ENCODE data around the gene CYTH3.

DNA sequence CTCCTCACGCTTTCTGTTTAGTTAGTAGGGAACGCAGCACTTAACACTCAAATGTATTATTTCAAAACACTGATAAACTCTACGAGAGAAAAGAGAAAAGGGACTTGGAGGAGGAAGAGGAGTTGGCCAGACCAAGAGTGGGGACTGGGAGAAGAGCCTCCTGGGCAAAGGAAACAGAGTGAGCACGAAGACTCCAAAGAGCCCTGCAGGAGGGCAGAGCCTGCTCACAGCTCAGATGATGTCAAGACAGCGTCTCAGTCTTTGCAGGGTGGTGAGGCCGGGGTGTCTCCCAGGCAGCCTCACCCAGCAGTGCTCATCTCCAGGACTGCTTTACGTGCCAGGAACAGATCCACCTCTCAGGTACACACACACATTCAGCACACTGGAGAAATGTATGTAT, 41.2 kb downstream of the CYTH3 start:
- TF ChIP-seq, protein P1, sequence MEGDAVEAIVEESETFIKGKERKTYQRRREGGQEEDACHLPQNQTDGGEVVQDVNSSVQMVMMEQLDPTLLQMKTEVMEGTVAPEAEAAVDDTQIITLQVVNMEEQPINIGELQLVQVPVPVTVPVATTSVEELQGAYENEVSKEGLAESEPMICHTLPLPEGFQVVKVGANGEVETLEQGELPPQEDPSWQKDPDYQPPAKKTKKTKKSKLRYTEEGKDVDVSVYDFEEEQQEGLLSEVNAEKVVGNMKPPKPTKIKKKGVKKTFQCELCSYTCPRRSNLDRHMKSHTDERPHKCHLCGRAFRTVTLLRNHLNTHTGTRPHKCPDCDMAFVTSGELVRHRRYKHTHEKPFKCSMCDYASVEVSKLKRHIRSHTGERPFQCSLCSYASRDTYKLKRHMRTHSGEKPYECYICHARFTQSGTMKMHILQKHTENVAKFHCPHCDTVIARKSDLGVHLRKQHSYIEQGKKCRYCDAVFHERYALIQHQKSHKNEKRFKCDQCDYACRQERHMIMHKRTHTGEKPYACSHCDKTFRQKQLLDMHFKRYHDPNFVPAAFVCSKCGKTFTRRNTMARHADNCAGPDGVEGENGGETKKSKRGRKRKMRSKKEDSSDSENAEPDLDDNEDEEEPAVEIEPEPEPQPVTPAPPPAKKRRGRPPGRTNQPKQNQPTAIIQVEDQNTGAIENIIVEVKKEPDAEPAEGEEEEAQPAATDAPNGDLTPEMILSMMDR (IDR thresholded peaks at IDR 0.05 in 2 of 3, conservative IDR thresholded peaks at IDR 0.05 in 1 of 3; ENCODE audit: borderline replicate concordance in 1 of 3, insufficient read depth in 1 of 3, low read depth in 2 of 3, low read length in 2 of 3) = no peak
- TF ChIP-seq EZH2 (IDR thresholded peaks at IDR 0.05) = no peak
- no peak for TF ChIP-seq POLR2A (IDR thresholded peaks at IDR 0.05; ENCODE audit: borderline replicate concordance, extremely low read depth, insufficient read depth, insufficient read length)
- TF ChIP-seq, protein P2, sequence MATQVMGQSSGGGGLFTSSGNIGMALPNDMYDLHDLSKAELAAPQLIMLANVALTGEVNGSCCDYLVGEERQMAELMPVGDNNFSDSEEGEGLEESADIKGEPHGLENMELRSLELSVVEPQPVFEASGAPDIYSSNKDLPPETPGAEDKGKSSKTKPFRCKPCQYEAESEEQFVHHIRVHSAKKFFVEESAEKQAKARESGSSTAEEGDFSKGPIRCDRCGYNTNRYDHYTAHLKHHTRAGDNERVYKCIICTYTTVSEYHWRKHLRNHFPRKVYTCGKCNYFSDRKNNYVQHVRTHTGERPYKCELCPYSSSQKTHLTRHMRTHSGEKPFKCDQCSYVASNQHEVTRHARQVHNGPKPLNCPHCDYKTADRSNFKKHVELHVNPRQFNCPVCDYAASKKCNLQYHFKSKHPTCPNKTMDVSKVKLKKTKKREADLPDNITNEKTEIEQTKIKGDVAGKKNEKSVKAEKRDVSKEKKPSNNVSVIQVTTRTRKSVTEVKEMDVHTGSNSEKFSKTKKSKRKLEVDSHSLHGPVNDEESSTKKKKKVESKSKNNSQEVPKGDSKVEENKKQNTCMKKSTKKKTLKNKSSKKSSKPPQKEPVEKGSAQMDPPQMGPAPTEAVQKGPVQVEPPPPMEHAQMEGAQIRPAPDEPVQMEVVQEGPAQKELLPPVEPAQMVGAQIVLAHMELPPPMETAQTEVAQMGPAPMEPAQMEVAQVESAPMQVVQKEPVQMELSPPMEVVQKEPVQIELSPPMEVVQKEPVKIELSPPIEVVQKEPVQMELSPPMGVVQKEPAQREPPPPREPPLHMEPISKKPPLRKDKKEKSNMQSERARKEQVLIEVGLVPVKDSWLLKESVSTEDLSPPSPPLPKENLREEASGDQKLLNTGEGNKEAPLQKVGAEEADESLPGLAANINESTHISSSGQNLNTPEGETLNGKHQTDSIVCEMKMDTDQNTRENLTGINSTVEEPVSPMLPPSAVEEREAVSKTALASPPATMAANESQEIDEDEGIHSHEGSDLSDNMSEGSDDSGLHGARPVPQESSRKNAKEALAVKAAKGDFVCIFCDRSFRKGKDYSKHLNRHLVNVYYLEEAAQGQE (IDR thresholded peaks at IDR 0.05; ENCODE audit: low read depth) = no peak
- no peak for TF ChIP-seq CEBPB (IDR thresholded peaks at IDR 0.05; ENCODE audit: low read depth)
- TF ChIP-seq, protein P3, sequence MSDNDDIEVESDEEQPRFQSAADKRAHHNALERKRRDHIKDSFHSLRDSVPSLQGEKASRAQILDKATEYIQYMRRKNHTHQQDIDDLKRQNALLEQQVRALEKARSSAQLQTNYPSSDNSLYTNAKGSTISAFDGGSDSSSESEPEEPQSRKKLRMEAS (IDR thresholded peaks at IDR 0.05) = no peak
- no peak for TF ChIP-seq POLR2AphosphoS5 (IDR thresholded peaks at IDR 0.05; ENCODE audit: low read depth, low read length)
- no peak for TF ChIP-seq SRF (IDR thresholded peaks at IDR 0.05; ENCODE audit: low read depth)
- TF ChIP-seq, protein P4, sequence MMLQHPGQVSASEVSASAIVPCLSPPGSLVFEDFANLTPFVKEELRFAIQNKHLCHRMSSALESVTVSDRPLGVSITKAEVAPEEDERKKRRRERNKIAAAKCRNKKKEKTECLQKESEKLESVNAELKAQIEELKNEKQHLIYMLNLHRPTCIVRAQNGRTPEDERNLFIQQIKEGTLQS (IDR thresholded peaks at IDR 0.05) = no peak
- no peak for TF ChIP-seq SIN3A (IDR thresholded peaks at IDR 0.05; ENCODE audit: low read depth)
